Glutamatergic neuron (in vitro differentiated cells): ENCODE results near the gene SORT1. TPM values are rescaled to one million over a fixed set of nuclear protein-coding genes. Genes with fewer than 3 reads are reported as not detected.

Experiments
- DNase-seq: peaks from one replicate; pipeline ENCODE4 v3.0.0; 2022
- H3K27ac Mint-ChIP-seq: one replicate; pipeline ENCODE4 v1.8.0; 2020; ENCODE audit warnings: mild to moderate bottlenecking, mixed read lengths, inconsistent platforms; ENCODE audit not compliant: unreplicated experiment
- H3K27me3 Mint-ChIP-seq: one replicate; pipeline ENCODE4 v1.8.0; 2020; ENCODE audit warnings: mild to moderate bottlenecking, moderate library complexity, mixed read lengths, inconsistent platforms; ENCODE audit not compliant: unreplicated experiment
- H3K36me3 Mint-ChIP-seq: one replicate; pipeline ENCODE4 v1.8.0; 2020; ENCODE audit warnings: mild to moderate bottlenecking, mixed read lengths, inconsistent platforms; ENCODE audit not compliant: unreplicated experiment
- H3K4me1 Mint-ChIP-seq: one replicate; pipeline ENCODE4 v1.8.0; 2020; ENCODE audit warnings: mild to moderate bottlenecking, low read depth, mixed read lengths, inconsistent platforms; ENCODE audit not compliant: unreplicated experiment
- H3K4me3 Mint-ChIP-seq: one replicate; pipeline ENCODE4 v1.8.0; 2020; ENCODE audit warnings: mild to moderate bottlenecking, mixed read lengths, inconsistent platforms; ENCODE audit not compliant: unreplicated experiment
- H3K9me3 Mint-ChIP-seq: one replicate; pipeline ENCODE4 v1.8.0; 2020; ENCODE audit warnings: mild to moderate bottlenecking, moderate library complexity, mixed read lengths, inconsistent platforms; ENCODE audit not compliant: unreplicated experiment
- CTCF ChIP-seq: fragments of 200-600 bp; sonication (generic); IDR thresholded peaks from one replicate; pipeline ENCODE4 v1.5.0; 2021; ENCODE audit not compliant: partially characterized antibody, unreplicated experiment
- total RNA-seq: library from RNA; stranded (reverse); fragmentation: NEBNext Ultra II Directional; extraction: Animal tissue kit (Norgen Biotek cat#: 25700); gene quantifications from one replicate; pipeline ENCODE4 v1.2.1, GENCODE V29; 2021; ENCODE audit not compliant: unreplicated experiment

The SORT1 gene
- total RNA-seq, 1 donor from 2014 or later: 53.2 TPM

GRCh38 chr1:109371341-109371739 lies 26.4 kb downstream of the SORT1 start:
- H3K27ac Mint-ChIP-seq: no peak overlapping the region
- TF ChIP-seq CTCF: no peak
- H3K27me3 Mint-ChIP-seq: no peaks in the 10 kb centered on the region
- H3K4me3 Mint-ChIP-seq: no peak overlapping the region
- peaks cover 3% of the 10 kb centered on the region for H3K36me3 Mint-ChIP-seq
- peaks cover 2% of the 10 kb centered on the region for H3K9me3 Mint-ChIP-seq
- H3K4me1 Mint-ChIP-seq: peaks cover 9% of the 10 kb centered on the region
- DNase-seq: no peak

GRCh38 chr1:109370712-109371340 lies 26.9 kb downstream of the SORT1 start:
- H3K27ac Mint-ChIP-seq: no peak overlapping the region
- no peak for DNase-seq
- no peaks in the 10 kb centered on the region for H3K27me3 Mint-ChIP-seq
- no peak for TF ChIP-seq CTCF
- no peak overlapping the region for H3K4me3 Mint-ChIP-seq
- H3K9me3 Mint-ChIP-seq: peaks cover 2% of the 10 kb centered on the region
- peaks cover 8% of the 10 kb centered on the region for H3K36me3 Mint-ChIP-seq
- peaks cover 9% of the 10 kb centered on the region for H3K4me1 Mint-ChIP-seq

- no peak overlapping the region for H3K27ac Mint-ChIP-seq
- DNase-seq: no peak
- peaks cover 8% of the 10 kb centered on the region for H3K36me3 Mint-ChIP-seq
- no peak overlapping the region for H3K4me3 Mint-ChIP-seq
- H3K4me1 Mint-ChIP-seq: peaks cover 9% of the 10 kb centered on the region
- no peaks in the 10 kb centered on the region for H3K27me3 Mint-ChIP-seq
- H3K9me3 Mint-ChIP-seq: peaks cover 2% of the 10 kb centered on the region
- no peak for TF ChIP-seq CTCF
These were observed 28.5 kb downstream of the SORT1 start for GRCh38 chr1:109369167-109369746.

- no peak for TF ChIP-seq CTCF
- H3K27me3 Mint-ChIP-seq: no peaks in the 10 kb centered on the region
- H3K4me3 Mint-ChIP-seq: no peak overlapping the region
- H3K27ac Mint-ChIP-seq: no peak overlapping the region
- no peaks in the 10 kb centered on the region for H3K9me3 Mint-ChIP-seq
- no peak for DNase-seq
- peaks cover 8% of the 10 kb centered on the region for H3K36me3 Mint-ChIP-seq
- H3K4me1 Mint-ChIP-seq: peaks cover 9% of the 10 kb centered on the region
These were observed 29.3 kb downstream of the SORT1 start for GRCh38 chr1:109368464-109368863.

GRCh38 chr1:109367626-109368025 lies 30.1 kb downstream of the SORT1 start:
- Mint-ChIP-seq H3K4me1 (peaks cover 5% of the 10 kb centered on the region), H3K4me3 (no peak overlapping the region), H3K9me3 (no peaks in the 10 kb centered on the region), H3K36me3 (peaks cover 8% of the 10 kb centered on the region), H3K27ac (no peak overlapping the region), H3K27me3 (no peaks in the 10 kb centered on the region)
- no peak for TF ChIP-seq CTCF
- DNase-seq: no peak
